ENCODE measurements around the gene SLC1A2.
A peak's percentile ranks its signal among the peaks of the same experiment; 100 is the strongest.

Gene SLC1A2

DNA sequence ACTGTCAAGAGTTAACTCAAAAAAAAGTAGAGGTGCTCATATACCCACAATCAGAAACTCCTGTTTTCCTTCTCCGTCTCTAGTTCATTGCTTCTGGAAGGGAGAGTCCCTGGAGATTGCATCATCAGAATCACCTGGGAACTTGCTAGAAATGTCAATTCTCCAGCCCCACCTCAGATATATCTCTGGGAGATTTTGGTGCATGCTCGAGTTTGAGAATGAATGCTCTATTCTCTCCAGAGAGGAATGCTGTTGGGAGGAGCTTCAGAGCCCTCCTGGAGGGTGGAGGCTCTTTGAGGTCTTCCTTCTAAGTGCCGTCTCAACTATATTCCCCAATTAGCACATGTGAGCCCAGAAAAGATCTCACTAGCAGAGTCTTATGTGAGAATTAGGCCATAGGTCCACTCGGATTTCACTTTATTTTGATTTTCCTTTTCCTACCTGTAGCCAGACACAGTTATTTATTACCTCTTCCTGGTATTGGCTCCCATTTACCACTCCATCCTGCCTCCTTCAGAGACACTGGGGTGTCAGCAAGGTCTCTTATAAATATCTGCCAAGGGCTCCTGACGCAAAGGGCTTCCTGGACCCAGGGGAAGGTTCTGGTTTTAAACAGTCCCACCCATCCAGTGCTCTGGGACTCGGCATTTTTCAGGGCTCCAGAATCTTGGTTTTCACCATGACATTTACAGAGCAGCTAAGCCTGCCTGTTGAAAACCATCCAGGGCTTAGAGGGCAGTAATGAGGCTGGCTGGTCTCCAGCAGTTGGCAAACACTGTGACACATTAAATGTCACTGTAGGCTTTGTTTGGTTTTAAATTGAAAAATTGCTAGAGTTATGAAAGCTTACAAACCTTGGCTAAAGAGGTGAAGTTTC, 144.2 kb downstream of the SLC1A2 start:
- TF ChIP-seq SPI1 (IDR thresholded peaks at IDR 0.05; ENCODE audit: borderline replicate concordance, low read depth) (no peak), POLR2AphosphoS5 (IDR thresholded peaks at IDR 0.05; ENCODE audit: low read depth) (no peak), GABPA (IDR thresholded peaks at IDR 0.05; ENCODE audit: low read depth) (no peak)
- TF ChIP-seq, protein P1, sequence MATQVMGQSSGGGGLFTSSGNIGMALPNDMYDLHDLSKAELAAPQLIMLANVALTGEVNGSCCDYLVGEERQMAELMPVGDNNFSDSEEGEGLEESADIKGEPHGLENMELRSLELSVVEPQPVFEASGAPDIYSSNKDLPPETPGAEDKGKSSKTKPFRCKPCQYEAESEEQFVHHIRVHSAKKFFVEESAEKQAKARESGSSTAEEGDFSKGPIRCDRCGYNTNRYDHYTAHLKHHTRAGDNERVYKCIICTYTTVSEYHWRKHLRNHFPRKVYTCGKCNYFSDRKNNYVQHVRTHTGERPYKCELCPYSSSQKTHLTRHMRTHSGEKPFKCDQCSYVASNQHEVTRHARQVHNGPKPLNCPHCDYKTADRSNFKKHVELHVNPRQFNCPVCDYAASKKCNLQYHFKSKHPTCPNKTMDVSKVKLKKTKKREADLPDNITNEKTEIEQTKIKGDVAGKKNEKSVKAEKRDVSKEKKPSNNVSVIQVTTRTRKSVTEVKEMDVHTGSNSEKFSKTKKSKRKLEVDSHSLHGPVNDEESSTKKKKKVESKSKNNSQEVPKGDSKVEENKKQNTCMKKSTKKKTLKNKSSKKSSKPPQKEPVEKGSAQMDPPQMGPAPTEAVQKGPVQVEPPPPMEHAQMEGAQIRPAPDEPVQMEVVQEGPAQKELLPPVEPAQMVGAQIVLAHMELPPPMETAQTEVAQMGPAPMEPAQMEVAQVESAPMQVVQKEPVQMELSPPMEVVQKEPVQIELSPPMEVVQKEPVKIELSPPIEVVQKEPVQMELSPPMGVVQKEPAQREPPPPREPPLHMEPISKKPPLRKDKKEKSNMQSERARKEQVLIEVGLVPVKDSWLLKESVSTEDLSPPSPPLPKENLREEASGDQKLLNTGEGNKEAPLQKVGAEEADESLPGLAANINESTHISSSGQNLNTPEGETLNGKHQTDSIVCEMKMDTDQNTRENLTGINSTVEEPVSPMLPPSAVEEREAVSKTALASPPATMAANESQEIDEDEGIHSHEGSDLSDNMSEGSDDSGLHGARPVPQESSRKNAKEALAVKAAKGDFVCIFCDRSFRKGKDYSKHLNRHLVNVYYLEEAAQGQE (IDR thresholded peaks at IDR 0.05; ENCODE audit: insufficient replicate concordance, low read depth), result no peak
- TF ChIP-seq, protein P2, sequence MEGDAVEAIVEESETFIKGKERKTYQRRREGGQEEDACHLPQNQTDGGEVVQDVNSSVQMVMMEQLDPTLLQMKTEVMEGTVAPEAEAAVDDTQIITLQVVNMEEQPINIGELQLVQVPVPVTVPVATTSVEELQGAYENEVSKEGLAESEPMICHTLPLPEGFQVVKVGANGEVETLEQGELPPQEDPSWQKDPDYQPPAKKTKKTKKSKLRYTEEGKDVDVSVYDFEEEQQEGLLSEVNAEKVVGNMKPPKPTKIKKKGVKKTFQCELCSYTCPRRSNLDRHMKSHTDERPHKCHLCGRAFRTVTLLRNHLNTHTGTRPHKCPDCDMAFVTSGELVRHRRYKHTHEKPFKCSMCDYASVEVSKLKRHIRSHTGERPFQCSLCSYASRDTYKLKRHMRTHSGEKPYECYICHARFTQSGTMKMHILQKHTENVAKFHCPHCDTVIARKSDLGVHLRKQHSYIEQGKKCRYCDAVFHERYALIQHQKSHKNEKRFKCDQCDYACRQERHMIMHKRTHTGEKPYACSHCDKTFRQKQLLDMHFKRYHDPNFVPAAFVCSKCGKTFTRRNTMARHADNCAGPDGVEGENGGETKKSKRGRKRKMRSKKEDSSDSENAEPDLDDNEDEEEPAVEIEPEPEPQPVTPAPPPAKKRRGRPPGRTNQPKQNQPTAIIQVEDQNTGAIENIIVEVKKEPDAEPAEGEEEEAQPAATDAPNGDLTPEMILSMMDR (IDR thresholded peaks at IDR 0.05; ENCODE audit: insufficient read depth, low read length), result no peak
- no peak for DNase-seq (ENCODE audit: low read depth in 1 of 2, low spot score in 1 of 2)
- Histone ChIP-seq H3K27ac (replicated peaks) (no peak overlapping the region), H3K27me3 (ENCODE audit: insufficient read depth, poor library complexity, severe bottlenecking) (no peaks in the 10 kb centered on the region), H3K4me3 (replicated peaks; ENCODE audit: insufficient read depth, low read length) (no peak overlapping the region)

DNA sequence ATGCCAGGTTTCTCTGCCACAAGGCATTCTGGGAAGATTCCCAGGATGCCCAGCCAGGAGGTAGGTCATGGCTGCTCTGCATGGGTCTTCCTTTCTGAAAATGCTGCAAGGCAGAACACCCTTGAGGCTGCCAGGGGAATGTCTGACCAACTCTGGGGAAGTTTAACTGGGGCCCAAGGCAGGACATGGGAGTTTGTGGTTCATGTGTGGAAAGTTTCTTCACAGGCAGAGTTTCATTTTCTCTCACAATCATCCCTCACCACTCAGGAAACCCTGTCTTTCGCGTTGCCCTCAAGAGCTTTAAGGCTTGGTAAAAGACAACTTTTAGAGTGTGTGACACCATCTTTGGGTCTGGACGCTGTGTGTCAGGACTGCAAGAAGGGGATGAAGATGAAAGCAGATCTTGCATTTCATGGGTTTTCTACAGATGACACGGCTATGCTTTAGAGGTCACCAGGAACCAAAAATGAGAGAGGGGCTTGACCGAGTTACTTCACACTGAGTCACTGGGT, 146.9 kb downstream of the SLC1A2 start:
- DNase-seq (ENCODE audit: low read depth in 1 of 2, low spot score in 1 of 2), result peak; percentile 34 to 70
- TF ChIP-seq GABPA (IDR thresholded peaks at IDR 0.05; ENCODE audit: low read depth) (no peak), POLR2AphosphoS5 (IDR thresholded peaks at IDR 0.05; ENCODE audit: low read depth) (peak; percentile 50; the same call in 1 of the 2 replicates)
- Histone ChIP-seq H3K27ac (replicated peaks) (peak overlapping the region; percentile 25), H3K4me3 (replicated peaks; ENCODE audit: insufficient read depth, low read length) (no peak overlapping the region), H3K27me3 (ENCODE audit: insufficient read depth, poor library complexity, severe bottlenecking) (no peaks in the 10 kb centered on the region)

DNA sequence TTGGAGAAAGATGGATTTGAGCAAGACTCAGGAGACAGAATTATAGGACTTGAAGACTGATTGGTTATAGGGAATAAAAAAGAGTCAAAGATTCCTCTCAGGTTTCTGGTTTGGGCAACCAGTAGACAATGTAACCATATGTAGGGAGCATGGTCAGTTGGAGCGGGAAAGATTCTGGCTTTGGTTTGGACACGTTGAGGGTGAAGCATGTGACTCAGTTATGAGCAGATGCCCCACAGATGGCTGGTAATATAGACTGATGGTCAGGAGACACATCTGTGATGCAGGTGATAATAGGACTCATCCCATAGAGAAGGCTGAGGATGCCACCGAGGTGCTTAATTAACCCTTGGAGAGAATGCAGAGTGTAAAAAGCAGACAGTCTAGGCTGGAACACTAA, 148.3 kb downstream of the SLC1A2 start:
- no peaks in the 10 kb centered on the region for H3K27me3 ChIP-seq (ENCODE audit: insufficient read depth, poor library complexity, severe bottlenecking)
- TF ChIP-seq, protein P2 (IDR thresholded peaks at IDR 0.05; ENCODE audit: insufficient read depth, low read length), result no peak
- TF ChIP-seq GABPA (IDR thresholded peaks at IDR 0.05; ENCODE audit: low read depth) (no peak), POLR2AphosphoS5 (IDR thresholded peaks at IDR 0.05; ENCODE audit: low read depth) (no peak), SPI1 (IDR thresholded peaks at IDR 0.05; ENCODE audit: borderline replicate concordance, low read depth) (no peak)
- TF ChIP-seq, protein P1 (IDR thresholded peaks at IDR 0.05; ENCODE audit: insufficient replicate concordance, low read depth), result no peak

DNA sequence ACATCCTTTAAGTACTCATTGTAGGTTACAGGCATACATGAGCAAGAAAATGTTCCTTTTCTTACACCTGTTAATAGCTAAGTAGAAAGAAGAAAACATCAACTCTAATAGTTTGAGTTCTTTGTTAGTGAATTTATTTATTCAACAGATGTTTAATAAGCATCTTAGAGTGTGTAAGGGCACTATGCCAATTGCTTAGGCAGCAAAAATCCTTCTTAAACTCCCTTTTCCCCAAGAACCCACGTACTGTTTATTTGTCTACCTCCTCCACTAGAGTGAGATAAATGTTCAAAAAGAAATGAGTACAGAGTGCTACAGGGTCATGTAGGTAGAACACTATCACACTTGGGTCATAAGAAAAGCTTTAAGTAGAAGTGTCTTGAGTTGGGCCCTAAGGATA, 149.0 kb downstream of the SLC1A2 start:
- no peaks in the 10 kb centered on the region for H3K27me3 ChIP-seq (ENCODE audit: insufficient read depth, poor library complexity, severe bottlenecking)
- TF ChIP-seq, protein P2 (IDR thresholded peaks at IDR 0.05; ENCODE audit: insufficient read depth, low read length), result no peak
- no peak for TF ChIP-seq SPI1 (IDR thresholded peaks at IDR 0.05; ENCODE audit: borderline replicate concordance, low read depth)
- no peak for TF ChIP-seq POLR2AphosphoS5 (IDR thresholded peaks at IDR 0.05; ENCODE audit: low read depth)
- TF ChIP-seq, protein P1 (IDR thresholded peaks at IDR 0.05; ENCODE audit: insufficient replicate concordance, low read depth), result no peak
- TF ChIP-seq GABPA (IDR thresholded peaks at IDR 0.05; ENCODE audit: low read depth), result no peak
- DNase-seq (ENCODE audit: low read depth in 1 of 2, low spot score in 1 of 2), result no peak
- no peak overlapping the region for H3K4me3 ChIP-seq (replicated peaks; ENCODE audit: insufficient read depth, low read length)
- H3K27ac ChIP-seq (replicated peaks), result no peak overlapping the region

More for the DNA sequence above, 148.3 kb downstream of the SLC1A2 start:
- no peak overlapping the region for H3K27ac ChIP-seq (replicated peaks)
- no peak for DNase-seq (ENCODE audit: low read depth in 1 of 2, low spot score in 1 of 2)
- H3K4me3 ChIP-seq (replicated peaks; ENCODE audit: insufficient read depth, low read length), result no peak overlapping the region
